Stimulated activated naive B cell treated with anti-CD40 and anti-IgM and Interleukin-4, amounts not matched to agents 10 μg/mL and 1 μg/mL and 100 μg/mL, for 72 hours (primary cell): ENCODE data around the gene HASPIN.

Experiments
- ATAC-seq, 2 donors: fragments of 150-1000 bp; cut with Tn5 transposase; replicated peaks; 2 replicates each; pipeline ENCODE4 v1.10.0; 2021; ENCODE audit warnings: moderate library complexity in 1 of 2
- DNase-seq: peaks from one replicate; pipeline ENCODE4 v3.0.0; 2021
- H3K27ac Mint-ChIP-seq: one replicate; pipeline ENCODE4 v1.8.0; 2022; ENCODE audit warnings: mild to moderate bottlenecking, mixed read lengths
- H3K27me3 Mint-ChIP-seq, 2 donors: one replicate each; pipeline ENCODE4 v1.8.0; 2022; ENCODE audit warnings: mixed read lengths in 2 of 2
- H3K36me3 Mint-ChIP-seq, 2 donors: one replicate each; pipeline ENCODE4 v1.8.0; 2022; ENCODE audit warnings: mixed read lengths in 2 of 2, mild to moderate bottlenecking in 1 of 2
- H3K4me1 Mint-ChIP-seq, 2 donors: one replicate each; pipeline ENCODE4 v1.8.0; 2022; ENCODE audit warnings: mixed read lengths in 2 of 2, mild to moderate bottlenecking in 1 of 2
- H3K4me3 Mint-ChIP-seq, 2 donors: one replicate each; pipeline ENCODE4 v1.8.0; 2022; ENCODE audit warnings: mild to moderate bottlenecking in 2 of 2, mixed read lengths in 2 of 2, moderate library complexity in 1 of 2
- H3K9me3 Mint-ChIP-seq, 2 donors: one replicate each; pipeline ENCODE4 v1.8.0; 2022; ENCODE audit warnings: mixed read lengths in 2 of 2, mild to moderate bottlenecking in 1 of 2

HASPIN gene

GRCh38 chr17:3770466-3770865, 46.8 kb downstream of the HASPIN start:
- Mint-ChIP-seq H3K4me3 (no peak overlapping the region), H3K4me1 (peaks cover 22 to 42% of the 10 kb centered on the region in 2 donors), H3K36me3 (peaks cover 0 to 3% of the 10 kb centered on the region in 2 donors), H3K9me3 (peaks cover 0 to 7% of the 10 kb centered on the region in 2 donors), H3K27ac (peak overlapping the region; percentile 70), H3K27me3 (no peaks in the 10 kb centered on the region)
- DNase-seq: peak; percentile 34
- peak; percentile 81 to 84 for ATAC-seq

- peaks cover 0 to 3% of the 10 kb centered on the region in 2 donors for H3K36me3 Mint-ChIP-seq
- no peak overlapping the region for H3K4me3 Mint-ChIP-seq
- H3K27ac Mint-ChIP-seq: no peak overlapping the region
- H3K9me3 Mint-ChIP-seq: peaks cover 0 to 5% of the 10 kb centered on the region in 2 donors
- peaks cover 15 to 36% of the 10 kb centered on the region in 2 donors for H3K4me1 Mint-ChIP-seq
- no peak for DNase-seq
- H3K27me3 Mint-ChIP-seq: no peaks in the 10 kb centered on the region
- no peak for ATAC-seq
These were observed 47.4 kb downstream of the HASPIN start for GRCh38 chr17:3771140-3771539.

- Mint-ChIP-seq H3K4me3 (no peak overlapping the region), H3K27ac (no peak overlapping the region), H3K9me3 (no peaks in the 10 kb centered on the region), H3K4me1 (peaks cover 15 to 35% of the 10 kb centered on the region in 2 donors), H3K27me3 (no peaks in the 10 kb centered on the region), H3K36me3 (no peaks in the 10 kb centered on the region)
- no peak for ATAC-seq
- no peak for DNase-seq
These were observed 49.1 kb downstream of the HASPIN start for GRCh38 chr17:3772764-3773163.

GRCh38 chr17:3773511-3773910, 49.8 kb downstream of the HASPIN start:
- no peak for ATAC-seq

GRCh38 chr17:3773966-3774365, 50.3 kb downstream of the HASPIN start:
- no peak overlapping the region for H3K27ac Mint-ChIP-seq
- no peaks in the 10 kb centered on the region for H3K27me3 Mint-ChIP-seq
- no peak overlapping the region for H3K4me3 Mint-ChIP-seq
- DNase-seq (no peak), ATAC-seq (no peak)
- H3K4me1 Mint-ChIP-seq: peaks cover 12 to 26% of the 10 kb centered on the region in 2 donors
- H3K9me3 Mint-ChIP-seq: no peaks in the 10 kb centered on the region
- no peaks in the 10 kb centered on the region for H3K36me3 Mint-ChIP-seq

More at GRCh38 chr17:3773511-3773910, 49.8 kb downstream of the HASPIN start:
- DNase-seq: no peak
- Mint-ChIP-seq H3K9me3 (no peaks in the 10 kb centered on the region), H3K27ac (no peak overlapping the region), H3K4me1 (peaks cover 13 to 31% of the 10 kb centered on the region in 2 donors), H3K4me3 (no peak overlapping the region), H3K36me3 (no peaks in the 10 kb centered on the region), H3K27me3 (no peaks in the 10 kb centered on the region)
